K562 (cell line): ENCODE data around the gene RHOF. TPM values are rescaled to one million over a fixed set of nuclear protein-coding genes. Genes with fewer than 3 reads are reported as not detected.

Experiments used
- polyA plus RNA-seq, 8 experiments: library from polyadenylated mRNA; depleted of rRNA in 4 of 8; stranded (reverse) in 5 of 8; unstranded in 3 of 8; fragments of >200 nt; fragmentation: Nextera tagmentation in 2 of 8; fragmentation: Illumina TruSeq in 1 of 8; extraction: Ambion mirVana in 2 of 8; extraction: Trizol in 1 of 8; gene quantifications; 2 replicates each; pipeline versions ENCODE4 v1.2.1 to v1.2.3, GENCODE V29; 2011 to 2014; ENCODE audit warnings: inconsistent platforms in 1 of 8, missing spikeins in 1 of 8
- total RNA-seq, 7 experiments: library from RNA; depleted of rRNA in 6 of 7; stranded (reverse); fragments of >200 nt in 6 of 7; fragmentation: Illumina TruSeq in 2 of 7; extraction: Trizol in 2 of 7; gene quantifications; 2 replicates each; pipeline versions ENCODE4 v1.2.1 to v1.2.3, GENCODE V29; 2011 to 2021; ENCODE audit warnings: low replicate concordance in 1 of 7
- TF ChIP-seq, protein P1 (sequence below), 2 experiments: fragments of 450-650 bp; IDR thresholded peaks; 2 replicates each; pipeline ENCODE4 v1.6.1; 2016; ENCODE audit warnings: mild to moderate bottlenecking in 2 of 2, borderline replicate concordance in 1 of 2, low read depth in 1 of 2, moderate library complexity in 1 of 2

Gene RHOF
- total and polyA plus RNA-seq, 9 of the 15 experiments (the other 6 are each of a cell fraction or from before 2014, with no cell fraction given), result 0.13 to 10.1 (median 4.0) TPM

GRCh38 chr12:121775501-121775900, 18.0 kb downstream of the RHOF start (continued):
- TF ChIP-seq, protein P1, sequence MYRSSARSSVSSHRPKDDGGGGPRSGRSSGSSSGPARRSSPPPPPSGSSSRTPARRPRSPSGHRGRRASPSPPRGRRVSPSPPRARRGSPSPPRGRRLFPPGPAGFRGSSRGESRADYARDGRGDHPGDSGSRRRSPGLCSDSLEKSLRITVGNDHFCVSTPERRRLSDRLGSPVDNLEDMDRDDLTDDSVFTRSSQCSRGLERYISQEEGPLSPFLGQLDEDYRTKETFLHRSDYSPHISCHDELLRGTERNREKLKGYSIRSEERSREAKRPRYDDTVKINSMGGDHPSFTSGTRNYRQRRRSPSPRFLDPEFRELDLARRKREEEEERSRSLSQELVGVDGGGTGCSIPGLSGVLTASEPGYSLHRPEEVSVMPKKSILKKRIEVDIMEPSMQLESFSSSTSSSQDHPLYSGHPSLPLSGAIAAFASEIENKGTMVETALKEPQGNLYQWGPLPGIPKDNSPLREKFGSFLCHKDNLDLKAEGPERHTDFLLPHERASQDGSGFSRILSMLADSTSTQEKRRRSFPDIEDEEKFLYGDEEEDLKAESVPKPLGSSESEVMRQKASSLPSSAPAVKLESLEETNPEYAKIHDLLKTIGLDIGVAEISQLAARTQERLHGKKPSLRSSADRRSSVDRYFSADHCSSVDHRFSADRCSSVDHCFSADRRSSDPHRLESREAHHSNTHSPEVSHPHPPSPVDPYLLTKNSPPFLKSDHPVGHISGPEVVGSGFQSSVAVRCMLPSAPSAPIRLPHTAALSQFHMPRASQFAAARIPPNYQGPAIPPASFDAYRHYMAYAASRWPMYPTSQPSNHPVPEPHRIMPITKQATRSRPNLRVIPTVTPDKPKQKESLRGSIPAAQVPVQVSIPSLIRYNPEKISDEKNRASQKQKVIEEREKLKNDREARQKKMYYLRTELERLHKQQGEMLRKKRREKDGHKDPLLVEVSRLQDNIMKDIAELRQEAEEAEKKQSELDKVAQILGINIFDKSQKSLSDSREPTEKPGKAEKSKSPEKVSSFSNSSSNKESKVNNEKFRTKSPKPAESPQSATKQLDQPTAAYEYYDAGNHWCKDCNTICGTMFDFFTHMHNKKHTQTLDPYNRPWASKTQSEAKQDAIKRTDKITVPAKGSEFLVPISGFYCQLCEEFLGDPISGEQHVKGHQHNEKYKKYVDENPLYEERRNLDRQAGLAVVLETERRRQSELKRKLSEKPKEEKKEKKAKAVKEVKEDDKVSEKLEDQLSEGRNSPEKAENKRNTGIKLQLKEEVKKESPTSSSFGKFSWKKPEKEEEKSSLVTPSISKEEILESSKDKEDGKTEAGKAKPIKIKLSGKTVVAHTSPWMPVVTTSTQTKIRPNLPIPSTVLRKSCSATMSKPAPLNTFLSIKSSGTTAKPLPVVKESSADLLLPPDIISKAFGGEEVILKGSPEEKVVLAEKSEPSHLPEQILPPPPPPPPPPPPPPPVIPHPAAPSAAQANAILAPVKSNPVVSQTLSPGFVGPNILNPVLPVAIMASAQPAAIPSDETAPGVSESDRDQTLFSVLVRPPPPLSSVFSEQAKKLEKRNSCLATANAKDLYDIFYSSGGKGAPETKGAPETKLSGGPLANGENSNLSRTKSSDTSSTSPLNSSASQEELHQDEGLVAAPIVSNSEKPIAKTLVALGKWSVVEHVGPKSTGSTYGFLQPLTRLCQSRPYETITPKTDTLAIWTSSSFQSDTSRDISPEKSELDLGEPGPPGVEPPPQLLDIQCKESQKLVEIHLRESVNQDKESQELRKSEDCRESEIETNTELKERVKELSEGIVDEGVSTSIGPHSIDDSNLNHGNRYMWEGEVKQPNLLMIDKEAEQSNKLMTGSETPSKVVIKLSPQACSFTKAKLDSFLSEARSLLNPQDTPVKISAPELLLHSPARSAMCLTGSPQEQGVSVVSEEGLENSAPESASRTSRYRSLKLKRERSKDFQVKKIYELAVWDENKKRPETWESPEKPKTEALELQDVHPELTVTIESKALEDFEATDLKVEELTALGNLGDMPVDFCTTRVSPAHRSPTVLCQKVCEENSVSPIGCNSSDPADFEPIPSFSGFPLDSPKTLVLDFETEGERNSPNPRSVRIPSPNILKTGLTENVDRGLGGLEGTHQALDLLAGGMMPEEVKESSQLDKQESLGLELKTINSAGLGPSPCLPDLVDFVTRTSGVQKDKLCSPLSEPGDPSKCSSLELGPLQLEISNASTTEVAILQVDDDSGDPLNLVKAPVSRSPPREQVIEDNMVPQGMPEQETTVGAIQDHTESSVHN (IDR thresholded peaks at IDR 0.05; ENCODE audit: borderline replicate concordance in 1 of 2, low read depth in 1 of 2), result no peak
